Esophagus (tissue), 2 donors: ENCODE results near the gene KLHL6. TPM values are rescaled to one million over a fixed set of nuclear protein-coding genes. Genes with fewer than 3 reads are reported as not detected.

Experiments used
- H3K27ac ChIP-seq, 2 donors: one replicate each; pipeline ENCODE4 v1.5.1; 2013; ENCODE audit warnings: low read depth in 2 of 2, mild to moderate bottlenecking in 2 of 2, inconsistent platforms in 1 of 2, low read length in 1 of 2, moderate library complexity in 1 of 2
- H3K27me3 ChIP-seq, 2 donors: one replicate each; pipeline ENCODE4 v1.6.1; 2013; ENCODE audit warnings: low read length in 2 of 2, control low read depth in 1 of 2, mild to moderate bottlenecking in 1 of 2; ENCODE audit not compliant: insufficient read depth in 2 of 2, control insufficient read depth in 1 of 2
- H3K36me3 ChIP-seq, 2 donors: one replicate each; pipeline ENCODE4 v1.6.1; 2013; ENCODE audit warnings: low read length in 1 of 2; ENCODE audit not compliant: control insufficient read depth in 2 of 2, insufficient read depth in 2 of 2
- H3K4me1 ChIP-seq, 2 donors: one replicate each; pipeline ENCODE4 v1.6.1; 2013; ENCODE audit warnings: low read length in 1 of 2; ENCODE audit not compliant: control insufficient read depth in 2 of 2, insufficient read depth in 2 of 2
- H3K4me3 ChIP-seq, 2 donors: one replicate each; pipeline ENCODE4 v1.5.1; 2013; ENCODE audit warnings: low read length in 2 of 2, mild to moderate bottlenecking in 2 of 2, low read depth in 1 of 2, moderate library complexity in 1 of 2
- H3K9me3 ChIP-seq, 2 donors: one replicate each; pipeline ENCODE4 v1.6.1; 2013; ENCODE audit warnings: mild to moderate bottlenecking in 2 of 2, low read depth in 1 of 2, low read length in 1 of 2, moderate library complexity in 1 of 2; ENCODE audit not compliant: control insufficient read depth in 2 of 2, insufficient read depth in 1 of 2
- WGBS, 2 donors: extraction: QIAGEN DNeasy Blood & Tissue Kit; methylation state at CpG; one replicate each; pipeline ENCODE4 v1.1.7; 2013; 5-methylcytosine and 5-hydroxymethylcytosine counted together
- polyA plus RNA-seq, 2 donors: library from polyadenylated mRNA; stranded (reverse); fragments of 200-250 nt; gene quantifications; one replicate each; pipeline ENCODE4 v1.2.3, GENCODE V29; 2013
- donor health status: healthy with polysubstance abuse.
- donor health status: Bipolar disorder and iron deficiency.

KLHL6 gene
- polyA plus RNA-seq, 2 donors: 0.16 to 0.26 TPM

GRCh38 chr3:183491109-183491922, 64.2 kb downstream of the KLHL6 start:
- H3K27ac ChIP-seq: peak overlapping the region; percentile 19 to 74
- H3K4me3 ChIP-seq: no peak overlapping the region
- H3K9me3 ChIP-seq: no peaks in the 10 kb centered on the region
- peaks cover 4 to 5% of the 10 kb centered on the region in 2 donors for H3K4me1 ChIP-seq
- H3K27me3 ChIP-seq: no peaks in the 10 kb centered on the region
- 85 to 89% methylated on average over 23 of the region's 23 CpGs for WGBS, 2 donors
- no peaks in the 10 kb centered on the region for H3K36me3 ChIP-seq

- WGBS, 2 donors: 63 to 69% methylated on average over 6 of the region's 6 CpGs
- Histone ChIP-seq H3K27ac (peak overlapping the region in 1 of 2 donors; percentile 57), H3K4me3 (no peak overlapping the region), H3K36me3 (no peaks in the 10 kb centered on the region), H3K27me3 (no peaks in the 10 kb centered on the region), H3K4me1 (peaks cover 4 to 5% of the 10 kb centered on the region in 2 donors), H3K9me3 (no peaks in the 10 kb centered on the region)
Observed at GRCh38 chr3:183490653-183491052, 64.9 kb downstream of the KLHL6 start.

- peaks cover 4 to 5% of the 10 kb centered on the region in 2 donors for H3K4me1 ChIP-seq
- WGBS, 2 donors: 75 to 90% methylated on average over 9 of the region's 9 CpGs
- H3K27me3 ChIP-seq: no peaks in the 10 kb centered on the region
- no peaks in the 10 kb centered on the region for H3K9me3 ChIP-seq
- no peaks in the 10 kb centered on the region for H3K36me3 ChIP-seq
- no peak overlapping the region for H3K4me3 ChIP-seq
- peak overlapping the region; percentile 57 for H3K27ac ChIP-seq
Observed at GRCh38 chr3:183490211-183490601, 65.3 kb downstream of the KLHL6 start.

GRCh38 chr3:183489455-183490210, 65.9 kb downstream of the KLHL6 start:
- no peaks in the 10 kb centered on the region for H3K9me3 ChIP-seq
- H3K27me3 ChIP-seq: no peaks in the 10 kb centered on the region
- H3K27ac ChIP-seq: peak overlapping the region in 1 of 2 donors; percentile 57
- H3K4me1 ChIP-seq: peaks cover 4 to 5% of the 10 kb centered on the region in 2 donors
- no peaks in the 10 kb centered on the region for H3K36me3 ChIP-seq
- no peak overlapping the region for H3K4me3 ChIP-seq
- 69 to 79% methylated on average over 6 of the region's 6 CpGs for WGBS, 2 donors

- H3K9me3 ChIP-seq: no peaks in the 10 kb centered on the region
- H3K27ac ChIP-seq: no peak overlapping the region
- H3K4me1 ChIP-seq: peaks cover 4 to 5% of the 10 kb centered on the region in 2 donors
- H3K27me3 ChIP-seq: no peaks in the 10 kb centered on the region
- no peaks in the 10 kb centered on the region for H3K36me3 ChIP-seq
- no peak overlapping the region for H3K4me3 ChIP-seq
- 91 to 93% methylated on average over 3 of the region's 3 CpGs for WGBS, 2 donors
Observed at GRCh38 chr3:183488343-183488742, 67.2 kb downstream of the KLHL6 start.

GRCh38 chr3:183487896-183488295, 67.6 kb downstream of the KLHL6 start:
- Histone ChIP-seq H3K4me3 (no peak overlapping the region), H3K27ac (no peak overlapping the region), H3K36me3 (no peaks in the 10 kb centered on the region), H3K4me1 (peaks cover 4 to 5% of the 10 kb centered on the region in 2 donors), H3K9me3 (no peaks in the 10 kb centered on the region), H3K27me3 (no peaks in the 10 kb centered on the region)
- 80 to 82% methylated on average over 6 of the region's 6 CpGs for WGBS, 2 donors

- Histone ChIP-seq H3K36me3 (no peaks in the 10 kb centered on the region), H3K4me1 (peaks cover 4 to 5% of the 10 kb centered on the region in 2 donors), H3K4me3 (no peak overlapping the region), H3K27me3 (no peaks in the 10 kb centered on the region), H3K9me3 (no peaks in the 10 kb centered on the region), H3K27ac (no peak overlapping the region)
- WGBS, 2 donors: 69 to 73% methylated on average over 4 of the region's 4 CpGs
Observed at GRCh38 chr3:183487016-183487415, 68.5 kb downstream of the KLHL6 start.

GRCh38 chr3:183486472-183486871, 69.0 kb downstream of the KLHL6 start:
- no peaks in the 10 kb centered on the region for H3K27me3 ChIP-seq
- WGBS, 2 donors: 89 to 90% methylated on average over 6 of the region's 6 CpGs

GRCh38 chr3:183485585-183485984, 69.9 kb downstream of the KLHL6 start:
- Histone ChIP-seq H3K36me3 (no peaks in the 10 kb centered on the region), H3K27ac (no peak overlapping the region), H3K4me1 (no peaks in the 10 kb centered on the region), H3K4me3 (no peak overlapping the region), H3K27me3 (no peaks in the 10 kb centered on the region), H3K9me3 (no peaks in the 10 kb centered on the region)
- WGBS, 2 donors: 94% methylated on average over 6 of the region's 6 CpGs

More at GRCh38 chr3:183486472-183486871, 69.0 kb downstream of the KLHL6 start:
- Histone ChIP-seq H3K9me3 (no peaks in the 10 kb centered on the region), H3K27ac (no peak overlapping the region), H3K36me3 (no peaks in the 10 kb centered on the region), H3K4me1 (peaks cover 3 to 4% of the 10 kb centered on the region in 2 donors), H3K4me3 (no peak overlapping the region)
